Chondrocyte (in vitro differentiated cells): ENCODE results near the gene CNN2. TPM values are rescaled to one million over a fixed set of nuclear protein-coding genes. Genes with fewer than 3 reads are reported as not detected.

ENCODE experiments used
- DNase-seq: peaks from one replicate; pipeline ENCODE4 v3.0.0; 2021; ENCODE audit warnings: mixed read lengths, low spot score
- H3K27ac Mint-ChIP-seq: one replicate; pipeline ENCODE4 v1.8.0; 2021; ENCODE audit warnings: mild to moderate bottlenecking, moderate library complexity, mixed read lengths; ENCODE audit not compliant: unreplicated experiment
- H3K27me3 Mint-ChIP-seq: 2 replicates; pipeline ENCODE4 v1.8.0; 2021; ENCODE audit warnings: low read depth, mixed read lengths
- H3K36me3 Mint-ChIP-seq: 2 replicates; pipeline ENCODE4 v1.8.0; 2021; ENCODE audit warnings: low read depth, mixed read lengths
- H3K4me1 Mint-ChIP-seq: 2 replicates; pipeline ENCODE4 v1.8.0; 2021; ENCODE audit warnings: low read depth, mild to moderate bottlenecking, mixed read lengths
- H3K4me3 Mint-ChIP-seq: one replicate; pipeline ENCODE4 v1.8.0; 2021; ENCODE audit warnings: mild to moderate bottlenecking, moderate library complexity, mixed read lengths; ENCODE audit not compliant: unreplicated experiment
- H3K9me3 Mint-ChIP-seq: 2 replicates; pipeline ENCODE4 v1.8.0; 2021; ENCODE audit warnings: low read depth, mixed read lengths
- CTCF ChIP-seq: fragments of 200-600 bp; sonication (generic); IDR thresholded peaks from 2 replicates; pipeline ENCODE4 v1.5.0; 2021; ENCODE audit warnings: antibody characterized with exemption, mild to moderate bottlenecking, moderate library complexity
- total RNA-seq: library from RNA; stranded (reverse); gene quantifications from 3 replicates; pipeline ENCODE4 v1.2.1, GENCODE V29; 2021

CNN2 gene
- total RNA-seq, 1 donor from 2014 or later = 363 TPM

GRCh38 chr19:1009981-1010538, 16.3 kb upstream of the CNN2 start:
- H3K27me3 Mint-ChIP-seq = peaks cover 2% of the 10 kb centered on the region
- no peaks in the 10 kb centered on the region for H3K4me1 Mint-ChIP-seq
- H3K9me3 Mint-ChIP-seq = no peaks in the 10 kb centered on the region
- peaks cover 3% of the 10 kb centered on the region for H3K36me3 Mint-ChIP-seq
- DNase-seq = no peak
- TF ChIP-seq CTCF = no peak
- no peak overlapping the region for H3K4me3 Mint-ChIP-seq
- no peak overlapping the region for H3K27ac Mint-ChIP-seq

GRCh38 chr19:1010586-1011510, 15.6 kb upstream of the CNN2 start:
- Mint-ChIP-seq H3K27ac (no peak overlapping the region), H3K9me3 (no peaks in the 10 kb centered on the region), H3K36me3 (peaks cover 3% of the 10 kb centered on the region), H3K27me3 (no peaks in the 10 kb centered on the region), H3K4me1 (peaks cover 2% of the 10 kb centered on the region), H3K4me3 (no peak overlapping the region)
- DNase-seq = no peak
- TF ChIP-seq CTCF = no peak

GRCh38 chr19:1011831-1012333, 14.5 kb upstream of the CNN2 start:
- peaks cover 9% of the 10 kb centered on the region for H3K4me1 Mint-ChIP-seq
- no peak overlapping the region for H3K27ac Mint-ChIP-seq
- H3K36me3 Mint-ChIP-seq = peaks cover 3% of the 10 kb centered on the region

GRCh38 chr19:1012334-1012733, 14.1 kb upstream of the CNN2 start:
- H3K4me3 Mint-ChIP-seq = no peak overlapping the region
- no peak for TF ChIP-seq CTCF
- no peaks in the 10 kb centered on the region for H3K27me3 Mint-ChIP-seq
- H3K4me1 Mint-ChIP-seq = peaks cover 13% of the 10 kb centered on the region
- H3K27ac Mint-ChIP-seq = no peak overlapping the region
- no peak for DNase-seq
- no peaks in the 10 kb centered on the region for H3K9me3 Mint-ChIP-seq
- peaks cover 2% of the 10 kb centered on the region for H3K36me3 Mint-ChIP-seq

More at GRCh38 chr19:1011831-1012333, 14.5 kb upstream of the CNN2 start:
- Mint-ChIP-seq H3K27me3 (no peaks in the 10 kb centered on the region), H3K4me3 (no peak overlapping the region), H3K9me3 (no peaks in the 10 kb centered on the region)
- no peak for TF ChIP-seq CTCF
- no peak for DNase-seq

- H3K4me1 Mint-ChIP-seq = peaks cover 21% of the 10 kb centered on the region
- H3K27me3 Mint-ChIP-seq = no peaks in the 10 kb centered on the region
- H3K4me3 Mint-ChIP-seq = no peak overlapping the region
- no peaks in the 10 kb centered on the region for H3K9me3 Mint-ChIP-seq
- no peak for TF ChIP-seq CTCF
- no peak overlapping the region for H3K27ac Mint-ChIP-seq
- DNase-seq = no peak
- peaks cover 2% of the 10 kb centered on the region for H3K36me3 Mint-ChIP-seq
These were observed 13.2 kb upstream of the CNN2 start for GRCh38 chr19:1013218-1013617.
